Cardiac fibroblast (primary cell): ENCODE results near the gene CUEDC1.
"Not testable (repeated sequence)": the region's sequence is repeated elsewhere in the genome, so short reads cannot be mapped to it uniquely, and the experiment has no call there.

ENCODE experiments used
- DNase-seq, 2 donors: peaks; one replicate each; pipeline versions ENCODE4 v3.0.0 to v3.0.0-alpha.2; 2010; ENCODE audit warnings: low read depth in 2 of 2
- H3K4me3 ChIP-seq, 2 donors: replicated peaks in 1 of 2; 1 replicate in 1 of 2; 2 replicates in 1 of 2; pipeline ENCODE4 v1.5.1; 2011; ENCODE audit warnings: low read depth in 2 of 2, low read length in 2 of 2, mild to moderate bottlenecking in 2 of 2, moderate library complexity in 1 of 2
- TF ChIP-seq, protein P1 (sequence below): IDR thresholded peaks from one replicate; pipeline ENCODE4 v1.5.1; 2011; ENCODE audit warnings: low read depth, mild to moderate bottlenecking, low read length, inconsistent platforms

The CUEDC1 gene

DNA sequence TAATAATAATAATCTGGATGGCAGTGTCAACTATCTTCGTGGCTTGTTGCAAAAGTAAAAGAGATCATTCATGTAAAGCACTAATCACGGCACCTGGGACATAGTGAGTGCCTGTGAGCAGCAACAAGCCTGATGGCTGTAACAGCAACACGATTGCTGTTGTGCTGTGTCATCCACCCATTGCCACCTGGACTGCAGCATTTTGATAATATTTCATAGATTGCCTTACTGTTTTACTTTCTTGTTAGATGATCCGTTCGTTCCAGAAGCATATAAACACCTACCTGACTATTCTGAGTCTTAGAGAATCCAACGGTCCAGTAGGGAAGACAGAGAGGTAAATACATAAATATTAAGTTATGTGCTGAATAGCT is 102.3 kb downstream of the CUEDC1 start:
- no peak for DNase-seq
- TF ChIP-seq, protein P1, sequence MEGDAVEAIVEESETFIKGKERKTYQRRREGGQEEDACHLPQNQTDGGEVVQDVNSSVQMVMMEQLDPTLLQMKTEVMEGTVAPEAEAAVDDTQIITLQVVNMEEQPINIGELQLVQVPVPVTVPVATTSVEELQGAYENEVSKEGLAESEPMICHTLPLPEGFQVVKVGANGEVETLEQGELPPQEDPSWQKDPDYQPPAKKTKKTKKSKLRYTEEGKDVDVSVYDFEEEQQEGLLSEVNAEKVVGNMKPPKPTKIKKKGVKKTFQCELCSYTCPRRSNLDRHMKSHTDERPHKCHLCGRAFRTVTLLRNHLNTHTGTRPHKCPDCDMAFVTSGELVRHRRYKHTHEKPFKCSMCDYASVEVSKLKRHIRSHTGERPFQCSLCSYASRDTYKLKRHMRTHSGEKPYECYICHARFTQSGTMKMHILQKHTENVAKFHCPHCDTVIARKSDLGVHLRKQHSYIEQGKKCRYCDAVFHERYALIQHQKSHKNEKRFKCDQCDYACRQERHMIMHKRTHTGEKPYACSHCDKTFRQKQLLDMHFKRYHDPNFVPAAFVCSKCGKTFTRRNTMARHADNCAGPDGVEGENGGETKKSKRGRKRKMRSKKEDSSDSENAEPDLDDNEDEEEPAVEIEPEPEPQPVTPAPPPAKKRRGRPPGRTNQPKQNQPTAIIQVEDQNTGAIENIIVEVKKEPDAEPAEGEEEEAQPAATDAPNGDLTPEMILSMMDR = no peak
- H3K4me3 ChIP-seq = no peak overlapping the region

DNA sequence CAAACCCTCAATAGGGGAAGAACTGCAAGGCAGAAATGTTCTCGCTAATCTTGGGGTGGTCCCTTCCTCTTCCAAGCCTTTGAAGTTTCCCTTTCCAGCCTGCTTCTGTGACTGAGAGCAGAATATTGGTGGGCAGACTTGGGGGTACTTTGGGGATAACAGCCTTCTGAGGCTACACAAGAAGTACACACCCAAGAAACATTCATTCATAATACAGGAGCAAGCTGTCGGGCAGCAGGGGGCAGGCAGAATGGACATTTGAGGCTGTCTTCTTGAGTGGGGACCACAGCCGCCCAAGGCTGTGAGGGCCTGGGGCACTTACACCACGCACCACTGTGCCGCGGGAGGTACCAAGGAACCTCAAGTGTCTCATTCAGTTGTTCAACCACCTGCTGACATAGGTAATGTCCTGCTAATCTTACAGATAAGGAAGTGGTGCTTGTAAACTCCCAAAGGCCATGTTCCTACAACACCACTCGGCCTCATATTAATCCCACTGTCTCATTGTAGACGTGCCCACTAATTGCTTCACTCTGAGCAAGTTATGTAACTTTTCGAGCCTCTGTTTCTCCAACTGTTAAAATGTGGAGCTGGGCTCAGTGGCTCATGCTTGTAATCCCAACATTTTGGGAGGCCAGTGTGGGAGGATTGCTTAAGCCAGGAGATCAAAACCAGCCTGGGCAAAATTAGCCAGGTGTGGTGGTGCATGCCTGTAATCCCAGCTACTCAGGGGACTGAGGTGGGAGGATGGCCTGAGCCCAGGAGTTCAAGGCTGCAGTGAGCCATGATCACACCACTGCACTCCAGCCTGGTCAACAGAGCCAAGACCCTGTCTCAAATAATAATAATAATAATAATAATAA is 102.9 kb downstream of the CUEDC1 start:
- H3K4me3 ChIP-seq = no peak overlapping the region
- TF ChIP-seq, protein P1 = no peak
- DNase-seq = no peak

DNA sequence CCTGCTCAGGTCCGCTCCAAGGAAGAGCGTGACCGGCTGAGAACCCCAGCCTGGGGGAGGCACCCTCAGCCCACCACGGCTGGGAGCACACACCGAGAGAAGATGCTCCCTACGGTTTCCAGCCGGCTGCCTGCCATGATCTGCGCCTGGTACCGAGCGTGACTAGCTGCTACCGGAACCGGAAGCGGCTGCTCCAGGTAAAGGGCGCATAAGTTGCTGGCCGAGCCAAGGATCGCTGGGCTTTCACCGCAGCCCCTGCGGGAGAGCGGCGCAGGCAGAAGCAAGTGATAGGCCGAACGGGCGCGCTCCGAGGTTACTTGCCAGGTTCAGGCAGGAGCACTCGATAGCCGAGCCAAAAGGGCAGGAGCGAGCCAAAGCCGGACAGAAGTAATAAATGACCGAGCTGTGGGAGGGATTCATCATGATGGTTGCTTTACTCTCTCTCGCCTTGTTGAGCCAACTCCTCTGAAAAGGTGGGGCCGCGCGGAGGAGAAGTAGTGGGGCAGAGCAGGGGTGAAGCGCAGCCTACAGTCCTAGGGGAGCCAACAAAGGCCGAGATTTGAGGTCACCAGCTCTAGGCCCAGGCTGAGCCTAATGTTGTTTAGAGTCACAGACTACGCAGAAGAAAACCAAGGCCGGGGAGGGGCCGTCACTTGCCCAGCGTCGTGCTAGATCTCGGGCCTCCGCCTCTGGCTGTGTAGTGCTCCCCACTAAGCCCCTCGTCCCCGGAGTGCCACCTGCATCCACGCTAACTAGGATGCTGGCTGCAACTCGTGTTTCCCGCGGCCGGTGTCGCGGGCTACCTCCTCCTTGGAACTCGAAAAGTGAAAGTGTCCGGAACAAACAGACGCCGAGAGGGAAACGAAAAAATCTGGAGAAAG is 105.1 kb downstream of the CUEDC1 start, which contains the start of gene MRPS23:
TSS of gene MRPS23 (minus strand) at position 171 of the 881 bp plus-strand sequence. CDS start at position 137, 34 bp downstream.
- TF ChIP-seq, protein P1 = no peak
- peak; percentile 99 for DNase-seq
- H3K4me3 ChIP-seq = peak within 1 kb of the TSS; percentile 78 to 97

DNA sequence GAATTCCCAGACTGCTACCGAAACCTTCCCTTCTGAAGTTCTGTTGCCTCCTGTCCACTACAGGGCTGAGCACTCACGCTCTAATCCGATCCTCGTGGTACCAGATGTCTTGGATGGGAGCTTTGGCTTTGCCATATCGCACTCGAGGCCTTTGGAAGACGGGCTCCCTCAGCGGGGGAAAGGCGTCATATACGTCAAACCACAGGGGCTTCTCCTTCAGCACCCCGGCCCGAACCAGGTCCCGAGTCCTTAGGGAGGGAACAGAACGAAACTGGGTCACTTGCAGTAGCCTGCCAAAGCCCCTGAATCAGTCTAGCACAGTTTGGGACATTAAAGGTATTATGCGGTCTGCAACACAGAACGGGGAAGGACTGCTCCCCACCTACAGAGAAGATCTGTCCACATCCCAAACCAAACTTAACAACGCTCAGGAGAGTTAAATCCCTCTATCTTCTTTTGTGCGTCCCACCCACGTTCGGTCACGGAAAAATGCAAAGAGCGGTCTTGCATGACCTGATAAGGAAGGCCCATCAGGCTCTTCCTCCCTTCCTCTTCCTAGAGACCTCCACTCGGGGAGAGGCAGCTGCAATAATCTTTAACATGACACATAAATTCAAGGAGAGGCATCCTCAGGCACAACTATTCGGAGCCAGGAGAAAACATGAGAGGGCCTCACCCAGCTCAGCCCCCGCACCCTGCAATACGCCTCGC is 105.9 kb downstream of the CUEDC1 start:
- DNase-seq = no peak
- H3K4me3 ChIP-seq = peak overlapping the region; percentile 78 to 97

DNA sequence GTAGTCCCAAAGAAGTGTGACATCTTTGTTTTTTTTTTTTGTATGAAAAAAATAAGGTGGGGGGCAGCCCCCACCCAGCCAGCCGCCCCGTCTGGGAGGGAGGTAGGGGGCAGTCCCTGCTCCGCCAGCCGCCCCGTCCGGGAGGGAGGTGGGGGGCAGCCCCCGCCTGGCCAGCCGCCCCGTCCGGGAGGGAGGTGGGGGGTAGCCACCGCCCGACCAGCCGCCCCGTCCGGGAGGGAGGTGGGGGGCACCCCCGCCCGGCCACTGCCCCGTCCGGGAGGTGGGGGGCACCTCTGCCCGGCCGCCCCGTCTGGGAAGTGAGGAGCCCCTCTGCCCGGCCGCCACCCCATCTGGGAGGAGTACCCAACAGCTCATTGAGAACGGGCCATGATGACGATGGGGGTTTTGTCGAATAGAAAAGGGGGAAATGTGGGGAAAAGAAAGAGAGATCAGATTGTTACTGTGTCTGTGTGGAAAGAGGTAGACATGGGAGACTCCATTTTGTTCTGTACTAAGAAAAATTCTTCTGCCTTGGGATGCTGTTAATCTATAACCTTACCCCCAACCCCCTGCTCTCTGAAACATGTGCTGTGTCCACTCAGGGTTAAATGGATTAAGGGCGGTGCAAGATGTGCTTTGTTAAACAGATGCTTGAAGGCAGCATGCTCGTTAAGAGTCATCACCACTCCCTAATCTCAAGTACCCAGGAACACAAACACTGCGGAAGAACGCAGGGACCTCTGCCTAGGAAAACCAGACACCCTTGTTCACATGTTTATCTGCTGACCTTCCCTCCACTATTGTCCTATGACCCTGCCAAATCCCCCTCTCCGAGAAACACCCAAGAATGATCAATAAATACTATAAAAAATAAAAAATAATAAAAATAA is 108.9 kb downstream of the CUEDC1 start:
- not testable (repeated sequence) for DNase-seq, H3K4me3 ChIP-seq

More for the DNA sequence above, 105.9 kb downstream of the CUEDC1 start:
- TF ChIP-seq, protein P1 = no peak

DNA sequence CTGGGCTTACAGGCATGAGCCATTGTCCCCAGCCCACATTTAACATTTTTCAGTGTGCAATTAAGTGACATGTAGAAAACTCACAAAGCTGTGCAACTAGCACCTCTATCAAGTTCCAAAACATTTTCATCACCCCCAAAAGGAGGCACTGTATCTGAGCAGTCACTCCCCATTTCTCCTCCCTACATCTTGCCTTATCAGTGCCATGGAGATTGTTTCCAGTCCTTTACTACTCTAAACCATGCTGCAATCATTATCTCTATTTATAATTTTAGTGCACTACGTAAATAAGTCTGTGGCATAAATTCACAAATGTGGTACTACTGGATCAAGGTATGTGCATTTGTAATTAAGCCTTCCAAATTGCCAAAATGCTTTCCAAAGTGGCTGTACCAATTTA is 112.9 kb downstream of the CUEDC1 start:
- TF ChIP-seq, protein P1 = no peak
- H3K4me3 ChIP-seq = no peak overlapping the region
- no peak for DNase-seq
